NCI-H187 treated with DMSO at 0.1 percent for 48 hours (cell line): ENCODE measurements around the gene COX14.
"Not testable (repeated sequence)": the region's sequence is repeated elsewhere in the genome, so short reads cannot be mapped to it uniquely, and the experiment has no call there.

Source experiments
- DNase-seq: peaks from one replicate; lab custom pipeline; 2025; lab: John Stamatoyannopoulos, UW

Gene COX14

DNA sequence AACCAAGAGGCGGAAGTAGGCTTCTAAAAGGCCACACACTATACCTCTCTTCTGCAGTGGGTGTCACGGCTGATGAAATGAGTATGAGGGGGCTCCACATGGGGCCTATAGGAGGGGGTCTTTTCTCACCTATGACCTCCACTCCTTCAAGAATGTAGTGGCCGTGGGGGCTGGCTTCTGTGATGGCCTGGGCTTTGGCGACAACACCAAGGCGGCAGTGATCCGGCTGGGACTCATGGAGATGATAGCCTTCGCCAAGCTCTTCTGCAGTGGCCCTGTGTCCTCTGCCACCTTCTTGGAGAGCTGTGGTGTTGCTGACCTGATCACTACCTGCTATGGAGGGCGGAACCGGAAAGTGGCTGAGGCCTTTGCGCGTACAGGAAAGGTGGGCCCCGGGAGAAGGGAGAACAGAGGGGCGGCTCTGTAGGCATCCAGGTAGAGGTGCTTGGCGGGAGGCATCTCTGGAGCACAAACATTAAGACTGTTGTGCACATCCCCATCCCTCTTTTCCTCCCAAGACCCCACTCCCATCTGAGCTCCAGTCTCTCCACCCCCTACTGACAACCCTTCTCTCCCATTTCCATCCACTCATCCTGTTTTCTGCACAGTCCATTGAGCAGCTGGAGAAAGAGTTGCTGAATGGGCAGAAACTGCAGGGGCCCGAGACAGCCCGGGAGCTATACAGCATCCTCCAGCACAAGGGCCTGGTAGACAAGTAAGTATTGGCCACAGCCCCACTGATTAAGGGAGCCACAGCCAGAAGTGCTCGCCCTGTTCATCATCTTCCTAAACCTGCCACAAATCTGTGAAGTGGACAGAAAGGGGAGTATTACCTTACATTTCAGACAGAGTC, 4.4 kb upstream of the COX14 start:
- DNase-seq, result no peak

DNA sequence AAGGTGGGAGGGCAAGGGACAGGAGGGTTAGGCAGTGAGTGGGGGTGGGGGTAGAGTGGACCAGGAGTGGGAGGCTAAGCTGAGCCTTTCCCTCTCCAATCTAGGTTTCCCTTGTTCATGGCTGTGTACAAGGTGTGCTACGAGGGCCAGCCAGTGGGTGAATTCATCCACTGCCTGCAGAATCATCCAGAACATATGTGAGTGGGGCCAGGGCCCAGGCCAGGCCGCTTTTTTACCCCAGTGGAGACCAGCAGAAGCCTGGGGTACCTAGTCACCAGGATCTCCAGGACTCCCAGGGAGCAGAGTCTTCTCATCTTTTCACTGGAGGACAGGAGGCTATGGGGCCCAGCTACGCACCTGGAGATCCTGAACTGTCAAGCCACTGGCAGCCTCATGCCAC, 2.7 kb upstream of the COX14 start:
- no peak for DNase-seq

DNA sequence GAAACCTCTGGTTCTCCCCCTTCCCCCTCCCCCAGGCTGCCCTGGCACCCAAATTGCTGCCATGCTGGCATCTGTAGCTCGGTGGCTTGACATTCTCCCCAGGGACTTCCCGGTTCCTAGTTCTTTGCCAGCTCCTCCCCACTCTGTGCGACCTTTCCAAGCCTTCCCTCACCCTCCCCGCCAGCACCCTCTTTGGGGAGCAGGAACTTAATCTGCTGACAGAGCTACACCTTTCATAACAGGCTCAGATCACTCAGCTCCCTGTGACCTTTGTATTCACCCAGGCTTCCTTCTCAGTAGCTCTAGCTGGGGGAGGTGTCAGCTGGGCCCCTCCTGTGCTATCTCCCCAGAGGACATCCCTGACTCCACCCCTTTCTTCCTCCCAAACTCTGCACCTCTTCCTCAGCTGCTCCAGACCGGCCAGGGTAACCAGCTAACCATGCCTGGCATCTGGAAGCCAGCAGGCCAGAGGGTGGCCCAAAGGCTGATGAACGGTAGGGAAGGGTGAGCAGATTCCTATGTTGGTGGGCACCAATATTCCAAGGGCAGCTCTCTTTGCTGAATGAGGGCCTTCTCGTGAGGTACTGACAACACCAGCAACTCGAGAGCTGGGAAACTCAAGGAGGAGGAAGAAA, 1.8 kb upstream of the COX14 start:
- no peak for DNase-seq

- DNase-seq, result no peak
Measured at GRCh38 chr12:50110762-50111351, 1.2 kb upstream of the COX14 start.

GRCh38 chr12:50111395-50111692, 692 bp upstream of the COX14 start:
- DNase-seq, result no peak

GRCh38 chr12:50112456-50113218, 601 bp downstream of the COX14 start:
- no peak for DNase-seq

- DNase-seq, result no peak
Measured at GRCh38 chr12:50117057-50117622, 5.1 kb downstream of the COX14 start.

DNA sequence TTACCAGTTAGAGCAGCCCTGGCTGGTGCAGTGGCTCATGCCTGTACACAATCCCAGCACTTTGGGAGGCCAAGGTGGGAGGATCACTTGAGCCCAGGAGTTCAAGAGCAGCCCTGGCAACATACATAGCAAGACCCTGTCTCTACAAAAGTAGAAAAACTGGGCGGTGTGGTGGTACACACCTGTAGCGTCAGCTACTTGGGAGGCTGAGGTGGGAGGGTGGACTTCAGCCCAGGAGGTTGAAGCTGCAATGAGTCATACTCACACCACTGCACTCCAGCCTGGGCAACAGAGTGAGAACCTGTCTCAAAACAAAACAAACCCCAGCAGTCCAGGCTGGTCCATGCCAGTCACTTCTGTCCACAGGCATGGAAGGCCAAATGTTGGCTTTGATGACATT, 7.4 kb downstream of the COX14 start:
- no peak for DNase-seq

DNA sequence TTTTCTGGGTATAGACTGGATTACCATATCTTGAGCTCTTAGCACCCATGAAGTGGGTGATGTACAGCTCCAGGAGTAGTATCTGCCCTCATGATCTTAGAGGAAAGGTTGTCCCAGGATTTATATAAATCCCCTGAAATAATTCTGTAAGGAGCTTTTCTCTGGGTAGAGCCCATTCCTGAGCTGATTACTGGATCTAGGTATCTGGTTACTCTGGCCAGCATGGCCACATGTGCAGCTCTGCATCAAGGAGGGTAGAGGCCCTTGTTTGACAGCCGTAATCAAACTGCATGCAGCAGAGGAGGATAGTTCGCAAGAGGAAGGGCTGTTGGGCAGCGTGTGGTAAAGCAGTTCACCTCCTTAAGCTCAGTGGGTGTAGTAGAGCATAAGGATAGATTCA, 8.5 kb downstream of the COX14 start:
- no peak for DNase-seq

DNA sequence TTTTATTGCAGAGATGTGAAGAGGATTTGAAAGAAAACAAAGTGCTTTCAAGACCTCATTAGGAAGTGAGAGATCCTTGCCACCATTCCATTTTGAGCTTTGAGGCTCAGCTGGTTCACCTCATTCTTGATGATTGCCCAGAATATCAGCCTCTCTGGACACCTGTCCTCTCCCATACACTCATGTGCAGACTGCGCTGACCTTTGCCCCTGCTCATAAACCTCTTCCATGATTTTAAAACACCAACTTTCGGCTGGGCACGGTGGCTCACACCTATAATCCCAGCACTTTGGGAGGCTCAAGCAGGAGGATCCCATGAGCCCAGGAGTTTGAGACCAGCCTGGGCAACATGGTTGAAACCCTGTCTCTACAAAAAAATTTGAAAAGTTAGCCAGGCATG, 8.9 kb downstream of the COX14 start:
- DNase-seq, result no peak

DNA sequence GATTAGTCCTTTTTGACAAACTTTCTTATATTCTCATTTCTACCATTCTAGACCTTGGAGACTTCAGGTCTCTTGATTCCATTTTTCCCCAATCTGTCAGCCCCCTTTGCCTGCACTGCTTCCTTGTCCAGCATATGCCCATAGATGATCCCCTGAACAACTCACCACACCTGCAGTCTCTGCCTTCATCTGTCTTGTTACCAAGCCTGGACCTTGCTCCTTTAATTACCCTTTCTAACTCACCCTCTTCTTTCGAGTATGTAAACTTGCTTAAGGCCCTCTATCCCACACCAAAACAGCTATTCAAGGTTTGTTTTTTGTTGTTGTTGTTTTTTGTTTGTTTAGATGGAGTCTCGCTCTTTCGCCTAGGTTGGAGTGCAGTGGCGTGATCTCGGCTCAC, 9.6 kb downstream of the COX14 start:
- no peak for DNase-seq

DNA sequence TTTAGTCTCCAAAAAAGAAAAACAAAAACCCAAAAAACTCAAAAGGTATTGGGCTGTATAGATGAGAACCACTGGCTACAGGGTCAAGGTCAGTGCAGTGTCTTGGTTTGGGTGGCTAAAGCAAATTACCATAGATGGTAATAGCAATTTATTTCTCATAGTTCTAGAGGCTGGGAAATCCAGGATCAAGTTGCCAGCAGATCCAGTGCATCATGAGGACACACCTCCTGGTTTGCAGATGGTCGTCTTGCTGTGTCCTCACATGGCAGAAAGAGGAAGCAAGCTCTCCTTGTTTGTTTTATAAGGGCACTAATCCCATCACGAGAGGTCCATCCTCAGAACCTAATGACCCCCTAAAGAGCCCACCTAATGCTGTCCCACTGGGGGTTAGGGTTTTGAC, 11.2 kb downstream of the COX14 start:
- no peak for DNase-seq

- DNase-seq, result peak; percentile 82
Measured at GRCh38 chr12:50127546-50127945, 15.5 kb downstream of the COX14 start.

GRCh38 chr12:50129290-50129689, 17.3 kb downstream of the COX14 start:
- DNase-seq, result no peak

DNA sequence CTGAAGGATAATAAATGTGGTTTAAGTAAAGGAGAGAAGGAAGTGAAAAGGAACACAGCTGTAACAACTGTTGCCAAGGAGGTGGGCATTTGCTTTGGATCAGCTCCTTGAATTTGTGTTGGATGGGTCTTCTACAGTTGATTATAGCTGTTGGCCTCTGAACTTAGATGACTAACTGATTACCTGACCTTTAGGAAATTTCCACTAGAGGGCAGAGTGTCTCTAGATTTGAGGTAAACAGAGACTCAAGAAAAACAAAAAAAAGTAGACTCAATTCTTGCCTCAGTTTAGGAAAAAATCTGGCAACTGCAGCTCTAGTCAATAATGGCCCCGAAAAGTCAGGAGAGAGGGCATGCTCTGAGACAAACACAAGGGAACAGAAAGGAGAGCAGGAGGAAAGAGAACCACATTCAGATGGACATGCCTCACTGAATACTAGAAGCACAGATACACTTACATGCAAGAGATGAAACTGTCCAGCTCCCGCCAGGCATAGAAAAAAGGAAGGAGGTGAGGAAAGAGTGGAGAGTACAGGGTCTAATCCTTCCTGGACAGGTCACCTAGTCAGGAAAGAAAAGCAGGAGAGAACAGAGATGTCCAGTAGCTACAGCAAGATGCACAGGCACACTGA, 20.6 kb downstream of the COX14 start:
- DNase-seq, result no peak

DNA sequence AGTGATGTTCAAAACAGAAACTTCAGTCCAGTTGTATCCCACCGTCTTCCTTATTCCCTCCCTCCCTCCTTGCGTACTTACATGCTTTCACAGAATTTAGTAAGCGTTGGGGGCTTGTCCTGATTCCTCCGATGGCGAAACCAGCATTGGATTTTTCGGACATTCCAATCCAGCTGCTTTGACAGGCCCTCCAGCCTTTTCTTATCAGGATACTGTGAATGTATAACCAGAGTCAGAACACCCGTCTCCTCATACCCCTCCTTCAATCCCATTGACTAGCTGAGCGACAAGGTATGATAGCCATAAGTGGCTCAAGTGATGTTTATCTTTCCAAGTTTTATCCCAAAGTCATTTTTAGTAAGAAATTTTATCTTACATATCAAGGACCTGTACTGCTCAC, 31.0 kb downstream of the COX14 start:
- DNase-seq, result no peak

DNA sequence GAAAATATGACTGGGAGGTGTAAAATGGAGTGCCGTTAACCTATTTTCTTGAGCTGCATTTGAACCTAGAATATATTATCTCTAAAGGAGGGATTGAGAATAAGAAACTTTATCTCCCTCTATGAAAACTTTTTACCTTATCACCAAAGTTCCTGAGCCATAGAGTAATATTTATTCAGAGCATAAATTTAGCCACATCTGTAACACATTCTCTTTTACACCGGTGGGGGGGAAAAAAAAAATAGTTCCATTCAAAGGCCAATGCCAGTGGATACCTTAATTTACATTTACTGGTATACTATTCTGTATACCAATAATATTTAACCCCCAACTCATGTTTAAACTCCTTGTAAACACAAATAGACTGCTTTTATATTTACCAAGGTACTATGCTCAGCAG, 33.4 kb downstream of the COX14 start:
- DNase-seq, result no peak

DNA sequence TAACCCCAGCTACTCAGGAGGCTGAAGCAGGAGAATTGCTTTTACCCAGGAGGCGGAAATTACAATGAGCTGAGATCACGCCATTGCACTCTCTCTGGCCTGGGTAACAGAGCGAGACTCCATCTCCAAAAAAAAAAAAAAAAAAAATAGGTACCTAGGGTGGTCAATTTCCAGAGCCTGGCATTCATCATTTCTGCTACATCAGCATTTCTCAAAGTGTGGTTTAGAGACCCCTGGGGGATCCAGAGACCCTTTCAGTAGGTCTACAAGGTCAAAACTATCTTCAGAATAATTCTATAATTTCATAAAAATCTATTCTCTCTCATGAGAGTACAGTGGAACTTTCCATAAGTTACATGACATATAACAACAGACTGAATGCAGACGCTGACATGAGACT, 35.2 kb downstream of the COX14 start:
- DNase-seq, result no peak

DNA sequence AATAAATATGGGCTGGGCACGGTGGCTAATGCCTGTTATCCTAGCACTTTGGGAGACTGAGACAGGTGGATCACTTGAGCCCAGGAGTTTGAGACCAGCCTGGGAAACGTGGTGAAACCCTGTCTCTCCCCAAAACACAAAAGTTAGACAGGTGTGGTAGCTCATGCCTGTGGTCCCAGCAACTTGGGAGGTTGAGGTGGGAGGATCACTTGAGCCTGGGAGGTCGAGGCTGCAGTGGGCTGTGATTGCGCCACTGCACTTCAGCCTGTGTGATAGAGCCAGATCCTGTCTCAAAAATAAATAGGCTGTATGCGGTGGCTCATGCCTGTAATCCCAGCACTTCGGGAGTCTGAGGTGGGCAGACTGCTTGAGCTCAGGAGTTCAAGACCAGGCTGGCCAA, 36.0 kb downstream of the COX14 start:
- DNase-seq, result not testable (repeated sequence)

DNA sequence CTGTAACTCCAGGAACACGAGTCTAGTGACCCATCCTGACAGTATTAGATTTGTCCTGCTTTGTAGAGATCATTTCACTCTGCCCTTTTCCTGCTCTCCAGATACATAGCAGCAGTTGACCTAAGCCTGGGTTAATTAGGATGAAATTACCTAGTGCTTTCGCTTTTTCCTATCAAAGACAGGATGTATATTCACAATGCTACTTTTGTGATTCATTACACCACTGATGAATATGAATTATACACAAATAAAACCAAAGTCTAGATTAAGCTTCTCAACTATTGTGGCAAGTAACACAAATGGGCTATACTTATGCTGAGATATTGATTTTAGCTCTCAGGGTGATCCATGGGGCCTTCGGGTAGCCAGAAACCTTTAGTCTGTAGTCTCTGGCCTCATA, 37.3 kb downstream of the COX14 start:
- DNase-seq, result no peak

GRCh38 chr12:50151047-50151687, 39.1 kb downstream of the COX14 start:
- DNase-seq, result no peak
